T-cell (primary cell): Measurements from ENCODE around the gene HACD4. TPM values are rescaled to one million over a fixed set of nuclear protein-coding genes. Genes with fewer than 3 reads are reported as not detected.

ENCODE experiments used
- ATAC-seq, 4 experiments: fragments of 200-7000 bp in 3 of 4; fragments of 150-1000 bp in 1 of 4; cut with Tn5 transposase; replicated peaks in 1 of 4; 1 replicate in 3 of 4; 2 replicates in 1 of 4; pipeline ENCODE4 v1.10.0; 2021; ENCODE audit warnings: moderate library complexity in 3 of 4, mild to moderate bottlenecking in 2 of 4, moderate number of reproducible peaks in 1 of 4
- CTCF ChIA-PET, 2 donors: fragments of 300-600 bp; sonication (Branson Sonifier 250); formaldehyde crosslinking; loops; one replicate each; lab custom pipeline; 2022; ENCODE audit warnings: antibody characterized with exemption in 2 of 2; lab: Charles Lee
- POLR2A ChIA-PET, 2 donors: fragments of 300-600 bp; sonication (Branson Sonifier 250); formaldehyde crosslinking; loops; one replicate each; lab custom pipeline; 2022; ENCODE audit warnings: antibody characterized with exemption in 2 of 2; lab: Charles Lee
- DNase-seq, 35 experiments: peaks; one replicate each; pipeline versions ENCODE4 v3.0.0 to v3.0.0-alpha.2; 2013 to 2023
- H3K27ac ChIP-seq: one replicate; pipeline ENCODE4 v1.5.1; 2013; ENCODE audit warnings: low read length
- H3K27me3 ChIP-seq, 2 experiments: replicated peaks in 1 of 2; 1 replicate in 1 of 2; 2 replicates in 1 of 2; pipeline versions ENCODE4 v1.6.1 to v1.7.0; 2013; ENCODE audit warnings: low read length in 1 of 2, mixed read lengths in 1 of 2; ENCODE audit not compliant: control insufficient read depth in 2 of 2, insufficient read depth in 2 of 2; ENCODE audit errors: extremely low read depth in 1 of 2
- H3K36me3 ChIP-seq, 2 donors: 1 replicate in 1 of 2; 2 replicates in 1 of 2; pipeline versions ENCODE4 v1.6.1 to v1.7.0; 2013; ENCODE audit warnings: low read length in 1 of 2; ENCODE audit not compliant: control insufficient read depth in 2 of 2, insufficient read depth in 1 of 2; ENCODE audit errors: extremely low read depth in 1 of 2
- H3K4me1 ChIP-seq, 2 experiments: 1 replicate in 1 of 2; 2 replicates in 1 of 2; pipeline versions ENCODE4 v1.6.1 to v1.7.0; 2013; ENCODE audit warnings: low read length in 2 of 2, mixed read lengths in 1 of 2; ENCODE audit not compliant: insufficient read depth in 2 of 2, control insufficient read depth in 1 of 2; ENCODE audit errors: extremely low read depth in 1 of 2
- H3K4me3 ChIP-seq, 2 donors: 1 replicate in 1 of 2; 2 replicates in 1 of 2; pipeline versions ENCODE4 v1.5.1 to v1.7.0; 2013; ENCODE audit warnings: mild to moderate bottlenecking in 2 of 2, low read length in 1 of 2, moderate library complexity in 1 of 2; ENCODE audit not compliant: control insufficient read depth in 1 of 2; ENCODE audit errors: extremely low read depth in 1 of 2
- H3K9me3 ChIP-seq: 2 replicates; pipeline ENCODE4 v1.7.0; 2013
- H3K27ac Mint-ChIP-seq, 2 donors: one replicate each; pipeline ENCODE4 v1.8.0; 2020 to 2021; ENCODE audit warnings: mild to moderate bottlenecking in 2 of 2, mixed read lengths in 2 of 2
- H3K27me3 Mint-ChIP-seq, 2 donors: one replicate each; pipeline ENCODE4 v1.8.0; 2021 to 2022; ENCODE audit warnings: mixed read lengths in 2 of 2
- H3K36me3 Mint-ChIP-seq: one replicate; pipeline ENCODE4 v1.8.0; 2021; ENCODE audit warnings: mixed read lengths
- H3K4me1 Mint-ChIP-seq, 3 donors: one replicate each; pipeline ENCODE4 v1.8.0; 2020 to 2022; ENCODE audit warnings: mixed read lengths in 3 of 3, mild to moderate bottlenecking in 1 of 3
- H3K4me3 Mint-ChIP-seq, 3 donors: one replicate each; pipeline ENCODE4 v1.8.0; 2020 to 2022; ENCODE audit warnings: mild to moderate bottlenecking in 3 of 3, mixed read lengths in 3 of 3, moderate library complexity in 3 of 3
- H3K9me3 Mint-ChIP-seq, 3 donors: one replicate each; pipeline ENCODE4 v1.8.0; 2020 to 2022; ENCODE audit warnings: mixed read lengths in 3 of 3
- WGBS: methylation state at CpG from one replicate; pipeline ENCODE4 v1.1.5; 2013; ENCODE audit warnings: missing lambda C conversion rate; ENCODE audit not compliant: insufficient coverage; 5-methylcytosine and 5-hydroxymethylcytosine counted together
- total RNA-seq, 35 experiments: library from RNA in 6 of 35; stranded (reverse) in 6 of 35; fragments of 120-200 nt in 1 of 35; gene quantifications; one replicate each; pipeline versions ENCODE4 v1.2.1 to v1.2.4 and lab custom pipeline; 2013 to 2026

HACD4 gene
- total RNA-seq: 10 to 100 TPM in 3 of 5 donors, 1 to 10 TPM in 2; 8.9 to 11.8 (median 10.2) TPM
- 20.1 TPM for total RNA-seq (2013)
- 6.6 to 75.2 (median 45.3) reads per million in 29 experiments for total RNA-seq (lab: John Stamatoyannopoulos, UW)

GRCh38 chr9:21031091-21031807 lies at the start of gene HACD4:
TSS of gene HACD4 (minus strand) at chr9:21031640. CDS start at chr9:21031590, 50 bp downstream.
- H3K9me3 ChIP-seq: no peaks in the 10 kb centered on the region

GRCh38 chr9:21080793-21081192 lies 49.4 kb upstream of the HACD4 start:
- H3K9me3 ChIP-seq: no peaks in the 10 kb centered on the region
- Mint-ChIP-seq H3K4me3 (no peak overlapping the region), H3K27ac (no peak overlapping the region), H3K27me3 (no peaks in the 10 kb centered on the region), H3K9me3 (peaks cover 0 to 2% (median 0%) of the 10 kb centered on the region in 3 donors), H3K36me3 (peaks cover 3% of the 10 kb centered on the region), H3K4me1 (peaks cover 27 to 38% (median 32%) of the 10 kb centered on the region in 3 donors)
- no peak for DNase-seq
- no peaks in the 10 kb centered on the region for H3K36me3 ChIP-seq
- no peak overlapping the region for H3K4me3 ChIP-seq
- ChIA-PET POLR2A (interaction anchor here in 1 of 2 donors (0.5 kb wide), 1 partner anchor 47 kb away, joined by 4 read pairs; no protein-coding TSS in a partner anchor), CTCF (interaction anchor here in 1 of 2 donors (1.2 kb wide), 1 partner anchor 30 kb away, joined by 5 read pairs; no protein-coding TSS in a partner anchor)
- no peak for ATAC-seq
- H3K27ac ChIP-seq: no peak overlapping the region
- peaks cover 9 to 24% of the 10 kb centered on the region in 2 experiments for H3K4me1 ChIP-seq
- no CpG with 5 or more reads among the region's 1 CpG for WGBS
- no peaks in the 10 kb centered on the region for H3K27me3 ChIP-seq

More at GRCh38 chr9:21031091-21031807, at the start of gene HACD4:
- Mint-ChIP-seq H3K36me3 (peaks cover 15% of the 10 kb centered on the region), H3K4me3 (peak within 1 kb of the TSS in 2 of 3 donors; percentile 77 to 80), H3K9me3 (no peaks in the 10 kb centered on the region), H3K27me3 (no peaks in the 10 kb centered on the region), H3K27ac (peak within 1 kb of the TSS; percentile 73 to 86), H3K4me1 (peaks cover 27 to 38% (median 30%) of the 10 kb centered on the region in 3 donors)
- no peaks in the 10 kb centered on the region for H3K27me3 ChIP-seq
- under 1% methylated on average over 33 of the region's 46 CpGs for WGBS
- peak; percentile 89 to 91 (median 90) for ATAC-seq
- peak within 1 kb of the TSS; percentile 93 for H3K27ac ChIP-seq
- H3K4me3 ChIP-seq: peak within 1 kb of the TSS; percentile 69 to 93
- peaks cover 12 to 20% of the 10 kb centered on the region in 2 experiments for H3K4me1 ChIP-seq
- DNase-seq: peak; percentile 49 to 80 (median 63)
- ChIA-PET POLR2A (interaction anchor here (0.6 to 1.1 kb wide), 3 partner anchors 11 to 563 kb away, joined by 4 to 12 read pairs (median 5); no protein-coding TSS in a partner anchor), CTCF (interaction anchor here in 1 of 2 donors (0.6 to 1.1 kb wide), 9 partner anchors 20 to 1763 kb away, joined by 3 to 4 read pairs (median 3); partner anchors contain the start of gene MLLT3)
- peaks cover 0 to 10% of the 10 kb centered on the region in 2 donors for H3K36me3 ChIP-seq

GRCh38 chr9:21078702-21079101 lies 47.3 kb upstream of the HACD4 start:
- no peaks in the 10 kb centered on the region for H3K27me3 ChIP-seq
- Mint-ChIP-seq H3K27ac (peak overlapping the region in 1 of 2 donors; percentile 35), H3K4me1 (peaks cover 27 to 38% (median 32%) of the 10 kb centered on the region in 3 donors), H3K4me3 (no peak overlapping the region), H3K27me3 (no peaks in the 10 kb centered on the region), H3K9me3 (no peaks in the 10 kb centered on the region), H3K36me3 (no peaks in the 10 kb centered on the region)
- peaks cover 9 to 24% of the 10 kb centered on the region in 2 experiments for H3K4me1 ChIP-seq
- no CpG with 5 or more reads among the region's 1 CpG for WGBS
- POLR2A ChIA-PET: interaction anchor here in 1 of 2 donors (0.6 kb wide), 1 partner anchor 49 kb away, joined by 3 read pairs; no protein-coding TSS in a partner anchor
- peak in 3 of 4 experiments; percentile 27 to 59 (median 55) for ATAC-seq
- peak in 1 of 35 experiments; percentile 45 for DNase-seq
- H3K4me3 ChIP-seq: no peak overlapping the region
- no peak overlapping the region for H3K27ac ChIP-seq
- CTCF ChIA-PET: interaction anchor here (0.7 to 1.5 kb wide), 13 partner anchors 9 to 454 kb away, joined by 3 to 22 read pairs (median 3); no protein-coding TSS in a partner anchor
- no peaks in the 10 kb centered on the region for H3K9me3 ChIP-seq
- H3K36me3 ChIP-seq: no peaks in the 10 kb centered on the region

GRCh38 chr9:21077781-21078180 lies 46.3 kb upstream of the HACD4 start, which contains the start of gene IFNB1:
TSS of gene IFNB1 (minus strand) at chr9:21077942. CDS start at chr9:21077869, 73 bp downstream.
- Histone ChIP-seq H3K27ac (no peak within 1 kb of the TSS), H3K4me3 (no peak within 1 kb of the TSS), H3K9me3 (no peaks in the 10 kb centered on the region), H3K27me3 (no peaks in the 10 kb centered on the region), H3K4me1 (peaks cover 9 to 21% of the 10 kb centered on the region in 2 experiments), H3K36me3 (no peaks in the 10 kb centered on the region)
- Mint-ChIP-seq H3K4me3 (no peak within 1 kb of the TSS), H3K36me3 (no peaks in the 10 kb centered on the region), H3K9me3 (no peaks in the 10 kb centered on the region), H3K4me1 (peaks cover 26 to 32% (median 30%) of the 10 kb centered on the region in 3 donors), H3K27ac (peak within 1 kb of the TSS in 1 of 2 donors; percentile 35), H3K27me3 (no peaks in the 10 kb centered on the region)
- POLR2A ChIA-PET: interaction anchor here in 1 of 2 donors (0.6 kb wide), 2 partner anchors 27 to 1894 kb away, joined by 3 to 5 read pairs; no protein-coding TSS in a partner anchor
- ATAC-seq (no peak), DNase-seq (no peak)
- CTCF ChIA-PET: interaction anchor here (0.6 to 1.5 kb wide), 6 partner anchors 19 to 1428 kb away, joined by 3 to 16 read pairs (median 6); no protein-coding TSS in a partner anchor
- WGBS: 83% methylated on average over 2 of the region's 3 CpGs

GRCh38 chr9:21075484-21075883 lies 44.0 kb upstream of the HACD4 start:
- no peaks in the 10 kb centered on the region for H3K9me3 Mint-ChIP-seq
- ChIA-PET POLR2A (no interaction called here), CTCF (interaction anchor here in 1 of 2 donors (0.6 to 2.2 kb wide), 2 partner anchors 11 to 36 kb away, joined by 6 to 7 read pairs; no protein-coding TSS in a partner anchor)
- H3K27me3 Mint-ChIP-seq: no peaks in the 10 kb centered on the region
- Histone ChIP-seq H3K36me3 (no peaks in the 10 kb centered on the region), H3K4me3 (no peak overlapping the region), H3K27ac (no peak overlapping the region), H3K4me1 (peaks cover under 1 to 5% of the 10 kb centered on the region in 2 experiments), H3K9me3 (no peaks in the 10 kb centered on the region), H3K27me3 (no peaks in the 10 kb centered on the region)
- 94% methylated on average over 2 of the region's 3 CpGs for WGBS
- ATAC-seq (no peak), DNase-seq (no peak)
- H3K27ac Mint-ChIP-seq: no peak overlapping the region
- H3K36me3 Mint-ChIP-seq: no peaks in the 10 kb centered on the region
- no peak overlapping the region for H3K4me3 Mint-ChIP-seq
- peaks cover 7 to 10% (median 9%) of the 10 kb centered on the region in 3 donors for H3K4me1 Mint-ChIP-seq

- H3K27me3 ChIP-seq: no peaks in the 10 kb centered on the region
- H3K4me1 ChIP-seq: no peaks in the 10 kb centered on the region
- Mint-ChIP-seq H3K9me3 (no peaks in the 10 kb centered on the region), H3K4me3 (no peak overlapping the region), H3K27ac (no peak overlapping the region), H3K4me1 (no peaks in the 10 kb centered on the region), H3K27me3 (no peaks in the 10 kb centered on the region), H3K36me3 (no peaks in the 10 kb centered on the region)
- POLR2A ChIA-PET: interaction anchor here in 1 of 2 donors (0.6 kb wide), 1 partner anchor 385 kb away, joined by 3 read pairs; no protein-coding TSS in a partner anchor
- no peak overlapping the region for H3K4me3 ChIP-seq
- no peak overlapping the region for H3K27ac ChIP-seq
- no peak for DNase-seq
- no peaks in the 10 kb centered on the region for H3K36me3 ChIP-seq
- no peak for ATAC-seq
- CTCF ChIA-PET: no interaction called here
- H3K9me3 ChIP-seq: no peaks in the 10 kb centered on the region
Observed at GRCh38 chr9:21070906-21071305, 39.5 kb upstream of the HACD4 start.
